Heart left ventricle (tissue), 13 donors: ENCODE results near the gene ANLN.

ENCODE experiments used
- CTCF ChIP-seq, 12 donors: fragments of 200-600 bp; sonication (generic) in 4 of 12; IDR thresholded peaks; one replicate each; pipeline versions ENCODE4 v1.5.0 to v1.8.0; 2018 to 2022; ENCODE audit warnings: antibody characterized with exemption in 12 of 12, mild to moderate bottlenecking in 5 of 12
- POLR2A ChIP-seq, 2 donors: fragments of 450-650 bp; IDR thresholded peaks; one replicate each; pipeline ENCODE4 v1.6.1; 2017; ENCODE audit warnings: antibody characterized with exemption in 2 of 2, mild to moderate bottlenecking in 2 of 2, moderate library complexity in 2 of 2
- donor health status: ischemic (EF 13 %, LVEDD 7.1; RV severe dilation, severe dysfunction).
- donor health status: DM: no; HTN: yes; CAD: no.
- donor health status: DM: no; HTN: no; CAD: no.
- donor health status: ischemic (EF 25% LVEDD 6.9; RV normal size, moderate dysfunction).
- donor health status: ischemic (EF 25% LVEDD 5.7; RV mildly dilated, moderate dysfunction).
- donor health status: ischemic (EF 35%, LVEDD 5.7; RV mildly dilated, moderate dysfunction).
- donor health status: nonischemic (EF 11% LVEDD 7.7; RV severe dilation, severe dysfunction).
- donor health status: DM: yes; HTN: yes; CAD: no.
- donor health status: PGD.
- donor health status: ischemic (EF 29% LVEDD 5.4; RV normal size, mild dysfunction).
- donor health status: nonischemic (EF 23%, LVEDD 6.1; RV moderate dilation, normal function).

DNA sequence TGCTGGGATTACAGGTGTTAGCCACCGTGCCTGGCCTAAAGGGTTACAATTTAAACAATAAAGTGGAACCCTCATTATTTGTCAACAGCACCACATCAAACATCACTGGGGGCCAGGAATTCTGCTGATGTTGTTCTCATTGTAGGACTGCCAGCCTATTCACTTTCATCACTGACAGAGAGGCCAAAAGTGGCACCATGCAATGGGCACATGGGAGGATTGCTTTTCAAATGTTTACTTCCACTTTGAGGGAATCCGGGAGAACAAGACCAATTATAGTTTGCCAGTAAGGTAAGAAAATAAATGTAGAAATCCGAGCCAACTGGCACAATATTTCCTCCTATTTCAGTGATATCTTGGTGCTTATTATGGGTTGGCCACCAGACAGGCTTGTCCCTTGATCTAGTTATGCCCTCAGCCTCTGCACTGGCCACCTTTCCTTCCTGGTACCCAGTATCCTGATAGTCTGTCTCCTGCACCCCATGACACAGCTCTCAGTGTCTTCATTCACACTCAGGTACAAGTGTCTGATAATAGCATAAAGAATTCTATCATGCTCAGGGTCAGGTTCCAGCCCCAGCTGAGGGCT is 82.6 kb downstream of the ANLN start:
- no peak for TF ChIP-seq CTCF (IDR thresholded peaks at IDR 0.05)
- TF ChIP-seq POLR2A (IDR thresholded peaks at IDR 0.05) = no peak
